HL-60 (cell line): ENCODE data around the gene C4BPB.

Source experiments
- DNase-seq, 2 experiments: peaks; one replicate each; pipeline ENCODE4 v3.0.0-alpha.2; 2010 to 2020; ENCODE audit warnings: low read depth in 1 of 2, low spot score in 1 of 2
- H3K27ac ChIP-seq: fragments of 250-450 bp; sonication (Bioruptor Pico); replicated peaks from 2 replicates; pipeline ENCODE4 v1.5.1; 2020; ENCODE audit warnings: mild to moderate bottlenecking, moderate library complexity
- H3K27me3 ChIP-seq: fragments of 250-450 bp; sonication (Bioruptor Pico); 2 replicates; pipeline ENCODE4 v1.5.1; 2021; ENCODE audit warnings: mild to moderate bottlenecking, moderate library complexity; ENCODE audit not compliant: insufficient read depth, poor library complexity, severe bottlenecking
- H3K4me3 ChIP-seq: replicated peaks from 2 replicates; pipeline ENCODE4 v1.5.1; 2011; ENCODE audit warnings: mild to moderate bottlenecking, control low read depth, low read length; ENCODE audit not compliant: insufficient read depth
- GABPA ChIP-seq: IDR thresholded peaks from 2 replicates; pipeline ENCODE4 v1.6.1; 2012; ENCODE audit warnings: low read depth
- POLR2AphosphoS5 ChIP-seq: IDR thresholded peaks from 2 replicates; pipeline ENCODE4 v1.6.1; 2012; ENCODE audit warnings: low read depth
- SPI1 ChIP-seq: IDR thresholded peaks from 2 replicates; pipeline ENCODE4 v1.6.1; 2012; ENCODE audit warnings: low read depth, mild to moderate bottlenecking, borderline replicate concordance
- TF ChIP-seq, protein P1 (sequence below): IDR thresholded peaks from one replicate; pipeline ENCODE4 v1.5.1; 2011; ENCODE audit warnings: low read length, control low read depth, inconsistent platforms; ENCODE audit not compliant: insufficient read depth
- TF ChIP-seq, protein P2 (sequence below): IDR thresholded peaks from 2 replicates; pipeline ENCODE4 v1.6.1; 2012; ENCODE audit warnings: low read depth; ENCODE audit not compliant: insufficient replicate concordance

The C4BPB gene

DNA sequence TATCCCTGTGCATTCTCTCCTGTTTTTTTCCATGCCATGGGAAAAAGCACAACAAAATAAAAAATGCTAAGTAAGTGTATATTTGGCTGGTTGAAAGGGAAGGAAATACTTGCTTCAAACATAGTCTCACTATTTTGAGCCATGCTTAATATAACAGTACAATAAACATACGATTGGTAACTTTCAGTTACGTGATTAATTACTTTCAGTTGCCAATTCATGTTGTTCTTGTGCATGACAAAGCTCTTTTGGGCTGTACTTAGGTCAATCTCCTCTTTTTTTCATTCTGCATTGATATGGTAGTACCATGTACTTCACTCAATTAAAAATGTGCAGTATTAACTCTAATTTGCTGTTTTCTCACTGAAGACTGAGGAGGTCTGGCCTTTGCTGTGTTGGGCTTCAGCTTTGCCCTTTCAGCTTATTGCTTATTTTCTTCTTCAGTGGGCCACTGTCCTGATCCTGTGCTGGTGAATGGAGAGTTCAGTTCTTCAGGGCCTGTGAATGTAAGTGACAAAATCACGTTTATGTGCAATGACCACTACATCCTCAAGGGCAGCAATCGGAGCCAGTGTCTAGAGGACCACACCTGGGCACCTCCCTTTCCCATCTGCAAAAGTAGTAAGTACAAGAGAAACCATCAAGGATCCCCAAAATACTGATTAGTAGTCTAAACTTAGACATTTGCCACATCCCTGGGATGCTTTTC is 2.7 kb downstream of the C4BPB start:
- no peak overlapping the region for H3K4me3 ChIP-seq
- H3K27ac ChIP-seq: no peak overlapping the region
- no peak for DNase-seq
- H3K27me3 ChIP-seq: no peaks in the 10 kb centered on the region
- TF ChIP-seq, protein P1, sequence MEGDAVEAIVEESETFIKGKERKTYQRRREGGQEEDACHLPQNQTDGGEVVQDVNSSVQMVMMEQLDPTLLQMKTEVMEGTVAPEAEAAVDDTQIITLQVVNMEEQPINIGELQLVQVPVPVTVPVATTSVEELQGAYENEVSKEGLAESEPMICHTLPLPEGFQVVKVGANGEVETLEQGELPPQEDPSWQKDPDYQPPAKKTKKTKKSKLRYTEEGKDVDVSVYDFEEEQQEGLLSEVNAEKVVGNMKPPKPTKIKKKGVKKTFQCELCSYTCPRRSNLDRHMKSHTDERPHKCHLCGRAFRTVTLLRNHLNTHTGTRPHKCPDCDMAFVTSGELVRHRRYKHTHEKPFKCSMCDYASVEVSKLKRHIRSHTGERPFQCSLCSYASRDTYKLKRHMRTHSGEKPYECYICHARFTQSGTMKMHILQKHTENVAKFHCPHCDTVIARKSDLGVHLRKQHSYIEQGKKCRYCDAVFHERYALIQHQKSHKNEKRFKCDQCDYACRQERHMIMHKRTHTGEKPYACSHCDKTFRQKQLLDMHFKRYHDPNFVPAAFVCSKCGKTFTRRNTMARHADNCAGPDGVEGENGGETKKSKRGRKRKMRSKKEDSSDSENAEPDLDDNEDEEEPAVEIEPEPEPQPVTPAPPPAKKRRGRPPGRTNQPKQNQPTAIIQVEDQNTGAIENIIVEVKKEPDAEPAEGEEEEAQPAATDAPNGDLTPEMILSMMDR: no peak
- TF ChIP-seq SPI1: no peak
- TF ChIP-seq, protein P2, sequence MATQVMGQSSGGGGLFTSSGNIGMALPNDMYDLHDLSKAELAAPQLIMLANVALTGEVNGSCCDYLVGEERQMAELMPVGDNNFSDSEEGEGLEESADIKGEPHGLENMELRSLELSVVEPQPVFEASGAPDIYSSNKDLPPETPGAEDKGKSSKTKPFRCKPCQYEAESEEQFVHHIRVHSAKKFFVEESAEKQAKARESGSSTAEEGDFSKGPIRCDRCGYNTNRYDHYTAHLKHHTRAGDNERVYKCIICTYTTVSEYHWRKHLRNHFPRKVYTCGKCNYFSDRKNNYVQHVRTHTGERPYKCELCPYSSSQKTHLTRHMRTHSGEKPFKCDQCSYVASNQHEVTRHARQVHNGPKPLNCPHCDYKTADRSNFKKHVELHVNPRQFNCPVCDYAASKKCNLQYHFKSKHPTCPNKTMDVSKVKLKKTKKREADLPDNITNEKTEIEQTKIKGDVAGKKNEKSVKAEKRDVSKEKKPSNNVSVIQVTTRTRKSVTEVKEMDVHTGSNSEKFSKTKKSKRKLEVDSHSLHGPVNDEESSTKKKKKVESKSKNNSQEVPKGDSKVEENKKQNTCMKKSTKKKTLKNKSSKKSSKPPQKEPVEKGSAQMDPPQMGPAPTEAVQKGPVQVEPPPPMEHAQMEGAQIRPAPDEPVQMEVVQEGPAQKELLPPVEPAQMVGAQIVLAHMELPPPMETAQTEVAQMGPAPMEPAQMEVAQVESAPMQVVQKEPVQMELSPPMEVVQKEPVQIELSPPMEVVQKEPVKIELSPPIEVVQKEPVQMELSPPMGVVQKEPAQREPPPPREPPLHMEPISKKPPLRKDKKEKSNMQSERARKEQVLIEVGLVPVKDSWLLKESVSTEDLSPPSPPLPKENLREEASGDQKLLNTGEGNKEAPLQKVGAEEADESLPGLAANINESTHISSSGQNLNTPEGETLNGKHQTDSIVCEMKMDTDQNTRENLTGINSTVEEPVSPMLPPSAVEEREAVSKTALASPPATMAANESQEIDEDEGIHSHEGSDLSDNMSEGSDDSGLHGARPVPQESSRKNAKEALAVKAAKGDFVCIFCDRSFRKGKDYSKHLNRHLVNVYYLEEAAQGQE: no peak
- TF ChIP-seq GABPA: no peak
- no peak for TF ChIP-seq POLR2AphosphoS5

DNA sequence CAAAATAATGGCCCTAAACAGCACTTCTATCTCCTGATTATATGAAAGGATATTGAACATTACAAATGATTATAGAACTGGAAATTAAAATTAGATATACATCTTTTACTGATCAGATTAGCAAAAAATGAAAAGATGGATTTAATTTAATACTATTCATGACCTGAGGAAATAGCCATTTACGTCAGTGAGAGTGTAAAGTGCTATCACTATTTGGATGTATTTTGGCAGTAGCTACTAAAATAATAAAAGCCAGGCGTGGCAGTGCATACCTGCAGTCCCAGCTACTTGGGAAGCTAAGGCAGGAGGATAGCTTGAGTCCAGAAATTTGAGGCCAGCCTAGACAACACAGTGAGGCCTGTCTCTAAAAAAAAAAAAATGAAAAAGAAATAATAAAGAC is 5.3 kb downstream of the C4BPB start:
- TF ChIP-seq GABPA (no peak), POLR2AphosphoS5 (no peak), SPI1 (no peak)
- TF ChIP-seq, protein P2: no peak
- TF ChIP-seq, protein P1: no peak
- DNase-seq: no peak
- H3K27ac ChIP-seq: no peak overlapping the region
- H3K27me3 ChIP-seq: no peaks in the 10 kb centered on the region
- no peak overlapping the region for H3K4me3 ChIP-seq

- Histone ChIP-seq H3K27me3 (no peaks in the 10 kb centered on the region), H3K4me3 (no peak overlapping the region), H3K27ac (no peak overlapping the region)
- TF ChIP-seq SPI1 (no peak), GABPA (no peak), POLR2AphosphoS5 (no peak)
- TF ChIP-seq, protein P2: no peak
- TF ChIP-seq, protein P1: no peak
- DNase-seq: no peak
These were observed 9.2 kb downstream of the C4BPB start for GRCh38 chr1:207097871-207098324.
